Forelimb muscle (tissue), 1 donor: ENCODE results near the gene ARRDC5. TPM values are rescaled to one million over a fixed set of nuclear protein-coding genes. Genes with fewer than 3 reads are reported as not detected.
A peak's percentile ranks its signal among the peaks of the same experiment; 100 is the strongest.
"Not testable (repeated sequence)": the region's sequence is repeated elsewhere in the genome, so short reads cannot be mapped to it uniquely, and the experiment has no call there.

Experiments
- DNase-seq: peaks from one replicate; pipeline ENCODE4 v3.0.0-alpha.2; 2013; ENCODE audit warnings: low read depth
- polyA plus RNA-seq: library from polyadenylated mRNA; unstranded; fragments of 120-200 nt; gene quantifications from one replicate; pipeline ENCODE4 v1.2.1, GENCODE V29; 2013; ENCODE audit not compliant: insufficient read length

The ARRDC5 gene
- not detected for polyA plus RNA-seq

DNA sequence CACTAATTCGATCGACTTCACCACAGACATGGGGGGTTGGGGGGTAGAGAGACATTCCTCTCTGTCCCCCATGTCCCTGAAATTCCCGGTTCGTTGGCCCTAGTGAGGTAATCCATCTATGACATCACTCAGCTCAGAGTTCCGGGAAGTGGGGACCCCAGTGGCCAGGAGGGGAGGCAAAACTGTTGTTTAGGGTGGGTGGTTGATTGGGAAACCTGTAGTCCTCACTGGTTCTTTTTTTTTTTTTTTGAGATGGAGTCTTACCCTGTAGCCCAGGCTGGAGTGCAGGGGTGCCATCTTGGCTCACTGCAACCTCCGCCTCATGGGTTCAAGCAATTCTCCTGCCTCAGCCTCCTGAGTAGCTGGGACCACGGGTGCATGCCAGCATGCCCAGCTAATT is at the start of gene ARRDC5:
TSS of gene ARRDC5 (minus strand) at position 101 of the 400 bp plus-strand sequence. CDS start at position 30, 71 bp downstream.
- DNase-seq = no peak

DNA sequence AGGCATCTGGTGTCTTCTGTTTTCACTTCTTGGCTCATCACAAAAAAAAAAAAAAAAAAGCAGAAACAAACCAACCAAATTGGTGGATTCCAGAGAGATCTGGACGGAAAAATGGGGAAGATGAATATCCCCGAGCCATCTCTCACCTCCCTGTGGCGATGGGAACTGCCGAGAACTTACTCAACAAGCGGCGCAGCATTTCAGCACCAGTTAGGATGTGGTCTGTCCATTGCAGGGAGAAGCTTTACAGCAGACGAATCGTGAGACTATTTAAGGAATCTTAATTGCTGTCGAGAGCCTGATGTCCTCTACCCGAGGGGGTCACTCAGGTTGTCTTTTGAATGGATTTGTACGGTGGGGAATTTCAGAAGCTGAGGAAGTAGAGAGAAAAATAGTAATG is 49.0 kb upstream of the ARRDC5 start:
- no peak for DNase-seq

DNA sequence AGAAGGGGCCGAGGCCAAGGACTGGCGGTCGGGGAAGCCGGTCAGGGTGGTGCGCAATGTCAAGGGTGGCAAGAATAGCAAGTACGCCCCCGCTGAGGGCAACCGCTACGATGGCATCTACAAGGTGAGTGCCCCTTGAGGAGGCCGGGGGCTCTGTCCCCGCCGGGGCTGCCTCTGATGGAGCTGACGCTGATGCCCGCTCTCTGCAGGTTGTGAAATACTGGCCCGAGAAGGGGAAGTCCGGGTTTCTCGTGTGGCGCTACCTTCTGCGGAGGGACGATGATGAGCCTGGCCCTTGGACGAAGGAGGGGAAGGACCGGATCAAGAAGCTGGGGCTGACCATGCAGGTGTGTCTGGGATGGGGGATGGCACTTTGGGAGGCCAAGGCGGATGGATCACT is 48.0 kb upstream of the ARRDC5 start:
- DNase-seq = not testable (repeated sequence)

DNA sequence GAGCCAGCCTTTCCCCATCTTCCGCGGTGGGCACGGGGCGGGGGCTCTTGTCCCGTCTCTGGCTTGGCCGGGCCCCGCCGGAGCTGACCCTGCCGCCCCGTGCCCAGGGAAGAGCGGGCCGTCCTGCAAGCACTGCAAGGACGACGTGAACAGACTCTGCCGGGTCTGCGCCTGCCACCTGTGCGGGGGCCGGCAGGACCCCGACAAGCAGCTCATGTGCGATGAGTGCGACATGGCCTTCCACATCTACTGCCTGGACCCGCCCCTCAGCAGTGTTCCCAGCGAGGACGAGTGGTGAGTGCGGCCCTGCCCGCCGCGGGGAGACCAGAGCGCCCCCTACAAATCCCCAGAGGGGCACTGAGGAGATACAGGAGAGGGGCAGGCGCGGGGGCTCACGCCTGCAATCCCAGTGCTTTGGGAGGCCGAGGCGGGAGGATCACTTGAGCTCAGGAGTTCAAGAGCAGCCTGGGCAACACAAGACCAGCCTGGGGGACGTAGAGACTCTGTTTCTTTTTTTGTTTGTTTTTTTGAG is 39.0 kb upstream of the ARRDC5 start:
- DNase-seq = not testable (repeated sequence)

DNA sequence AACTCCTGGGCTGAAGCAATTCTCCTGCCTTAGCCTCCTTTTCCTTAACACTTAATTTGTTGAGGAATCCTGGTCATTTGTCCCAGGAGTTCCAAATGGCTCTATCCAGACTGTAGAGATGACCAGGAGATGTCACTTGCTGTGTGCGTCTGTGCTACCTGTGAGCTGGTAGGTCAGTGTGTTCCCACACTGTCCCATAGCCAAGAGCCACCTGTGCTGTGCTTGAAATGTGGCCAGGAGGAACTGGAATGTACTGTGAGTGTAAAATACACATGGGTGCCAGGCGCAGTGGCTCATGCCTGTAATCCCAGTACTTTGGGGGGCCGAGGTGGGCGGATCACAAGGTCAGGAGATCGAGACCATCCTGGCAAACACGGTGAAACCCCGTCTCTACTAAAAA is 36.8 kb upstream of the ARRDC5 start:
- no peak for DNase-seq

DNA sequence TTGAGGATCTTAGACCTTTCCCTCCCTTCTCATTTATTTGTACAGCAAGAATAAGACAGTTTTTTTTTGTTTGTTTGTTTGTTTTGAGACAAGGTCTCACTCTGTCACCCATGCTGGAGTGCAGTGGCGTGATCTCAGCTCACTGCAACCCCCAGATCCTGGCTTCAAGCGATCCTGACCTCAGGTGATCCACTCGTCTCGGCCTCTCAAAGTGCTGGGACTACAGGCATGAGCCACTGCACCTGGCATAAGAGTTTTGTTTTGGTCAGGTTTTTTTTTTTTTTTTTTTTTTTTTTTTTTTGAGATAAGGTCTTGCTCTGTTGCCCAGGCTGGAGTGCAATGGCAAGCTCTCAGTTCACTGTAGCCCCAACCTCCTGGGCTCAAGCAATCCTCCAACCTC is 35.8 kb upstream of the ARRDC5 start:
- DNase-seq = not testable (repeated sequence)

DNA sequence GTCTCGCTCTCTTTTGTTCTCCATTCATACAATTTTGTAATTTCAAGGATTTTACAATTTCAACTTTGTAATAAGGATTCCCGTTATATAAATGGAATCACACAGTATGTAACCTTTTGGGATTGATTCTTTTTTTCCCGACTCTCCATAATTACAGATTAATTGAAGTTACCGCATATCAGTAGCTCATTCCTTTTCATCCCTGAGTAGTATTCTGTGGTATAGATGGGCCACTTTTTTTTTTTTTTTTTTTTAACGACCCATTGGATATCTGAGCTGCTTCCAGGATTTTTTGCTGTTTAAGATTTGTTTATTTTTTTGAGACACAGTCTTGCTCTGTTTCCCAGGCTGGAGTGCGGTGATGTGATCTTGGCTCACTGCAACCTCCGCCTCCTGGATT is 34.4 kb upstream of the ARRDC5 start:
- no peak for DNase-seq

DNA sequence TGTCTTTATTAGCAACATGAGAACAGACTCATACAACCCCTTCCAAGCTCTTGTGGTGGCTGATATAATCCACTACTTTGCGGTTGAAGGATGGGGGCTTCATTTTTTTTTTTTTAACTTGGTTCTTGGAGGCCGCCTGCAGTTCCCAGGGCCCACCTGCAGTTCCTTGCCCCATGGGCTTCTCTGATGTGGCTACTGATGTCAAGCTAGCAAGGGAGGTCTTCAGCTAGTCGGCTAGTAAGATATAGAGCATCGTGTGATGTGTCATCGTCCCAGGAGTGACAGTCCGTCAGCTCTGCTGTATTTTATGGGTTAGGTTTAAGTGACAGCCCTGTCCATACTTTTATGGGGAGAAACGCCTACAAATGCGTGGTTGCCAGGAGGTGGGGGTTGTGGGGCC is 32.7 kb upstream of the ARRDC5 start:
- no peak for DNase-seq

DNA sequence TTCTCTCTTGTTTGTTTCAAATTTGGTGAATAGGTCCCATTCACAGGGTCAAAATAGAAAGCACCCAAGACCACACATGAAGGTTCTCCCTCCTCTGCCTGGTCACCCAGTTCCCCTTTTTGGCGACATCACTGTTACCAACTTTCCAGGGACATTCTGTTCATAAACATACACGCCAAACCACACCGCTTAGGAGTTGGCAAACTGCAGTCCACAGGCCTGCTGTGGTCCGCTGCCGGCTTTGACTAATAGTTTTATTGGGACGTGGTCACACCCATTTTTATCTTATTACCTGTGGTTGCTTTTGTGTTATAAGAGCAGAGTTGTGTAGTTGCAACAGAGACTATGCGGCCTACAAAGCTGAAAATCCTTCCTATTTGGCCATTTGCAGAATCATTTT is 30.8 kb upstream of the ARRDC5 start:
- DNase-seq = no peak

DNA sequence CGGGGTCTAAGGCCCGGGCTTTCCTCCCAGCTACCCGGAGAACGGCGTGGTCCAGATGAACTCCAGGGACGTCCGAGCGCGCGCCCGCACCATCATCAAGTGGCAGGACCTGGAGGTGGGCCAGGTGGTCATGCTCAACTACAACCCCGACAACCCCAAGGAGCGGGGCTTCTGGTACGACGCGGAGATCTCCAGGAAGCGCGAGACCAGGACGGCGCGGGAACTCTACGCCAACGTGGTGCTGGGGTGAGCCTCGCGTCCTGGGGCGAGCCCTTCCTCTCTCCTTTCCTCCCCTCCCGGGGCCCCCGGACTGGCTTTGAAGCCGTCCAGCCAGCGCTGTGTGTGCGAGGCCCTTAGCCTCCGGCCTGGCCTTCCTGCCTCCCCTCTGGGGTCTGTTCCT is 30.0 kb upstream of the ARRDC5 start:
- DNase-seq = no peak

DNA sequence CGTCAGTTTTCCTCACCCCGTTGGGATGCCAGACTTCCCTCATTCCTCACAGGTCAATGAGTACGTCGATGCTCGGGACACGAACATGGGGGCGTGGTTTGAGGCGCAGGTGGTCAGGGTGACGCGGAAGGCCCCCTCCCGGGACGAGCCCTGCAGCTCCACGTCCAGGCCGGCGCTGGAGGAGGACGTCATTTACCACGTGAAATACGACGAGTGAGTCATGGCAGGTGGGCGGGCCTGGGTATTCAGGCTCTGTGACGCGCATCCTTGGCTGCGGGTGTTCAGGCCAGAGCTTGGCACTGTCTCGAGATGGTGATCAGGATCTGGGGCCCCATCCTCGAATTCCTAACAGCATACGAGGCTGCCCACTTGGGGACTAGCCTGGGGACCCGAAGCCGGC is 28.0 kb upstream of the ARRDC5 start:
- no peak for DNase-seq

DNA sequence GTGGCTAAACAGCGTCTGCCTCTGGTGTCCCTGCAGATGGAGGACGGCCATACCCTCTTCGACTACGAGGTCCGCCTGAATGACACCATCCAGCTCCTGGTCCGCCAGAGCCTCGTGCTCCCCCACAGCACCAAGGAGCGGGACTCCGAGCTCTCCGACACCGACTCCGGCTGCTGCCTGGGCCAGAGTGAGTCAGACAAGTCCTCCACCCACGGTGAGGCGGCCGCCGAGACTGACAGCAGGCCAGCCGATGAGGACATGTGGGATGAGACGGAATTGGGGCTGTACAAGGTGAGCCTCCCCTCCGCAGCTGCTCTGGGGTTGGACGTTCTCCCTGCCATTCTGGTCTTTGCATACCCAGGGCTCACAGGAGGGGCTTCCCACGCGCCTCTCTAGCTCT is 26.5 kb upstream of the ARRDC5 start:
- DNase-seq = no peak

DNA sequence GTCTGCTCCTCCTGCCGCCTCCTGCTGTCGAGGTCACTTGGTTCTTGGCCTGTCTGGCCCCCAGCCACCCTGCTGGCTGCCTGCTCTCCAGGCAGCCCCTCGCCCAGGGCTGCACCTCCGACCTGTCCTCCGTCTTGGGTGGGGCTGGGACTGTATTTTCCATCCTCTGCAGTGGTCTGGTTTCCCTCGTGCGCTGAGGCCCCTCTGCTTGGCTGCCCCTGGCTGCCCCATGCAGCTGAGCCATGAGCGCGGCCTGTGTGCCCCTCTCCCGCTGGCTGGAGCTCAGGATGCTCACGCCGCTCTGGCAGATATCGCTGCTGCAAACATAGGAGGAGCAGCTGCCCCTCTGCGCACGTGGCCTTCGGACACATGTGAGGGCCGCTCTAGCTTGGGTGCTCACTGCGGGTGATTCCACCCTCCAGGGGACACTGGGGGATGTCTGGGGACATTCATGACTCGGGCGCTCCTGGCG is 20.6 kb upstream of the ARRDC5 start:
- DNase-seq = no peak

DNA sequence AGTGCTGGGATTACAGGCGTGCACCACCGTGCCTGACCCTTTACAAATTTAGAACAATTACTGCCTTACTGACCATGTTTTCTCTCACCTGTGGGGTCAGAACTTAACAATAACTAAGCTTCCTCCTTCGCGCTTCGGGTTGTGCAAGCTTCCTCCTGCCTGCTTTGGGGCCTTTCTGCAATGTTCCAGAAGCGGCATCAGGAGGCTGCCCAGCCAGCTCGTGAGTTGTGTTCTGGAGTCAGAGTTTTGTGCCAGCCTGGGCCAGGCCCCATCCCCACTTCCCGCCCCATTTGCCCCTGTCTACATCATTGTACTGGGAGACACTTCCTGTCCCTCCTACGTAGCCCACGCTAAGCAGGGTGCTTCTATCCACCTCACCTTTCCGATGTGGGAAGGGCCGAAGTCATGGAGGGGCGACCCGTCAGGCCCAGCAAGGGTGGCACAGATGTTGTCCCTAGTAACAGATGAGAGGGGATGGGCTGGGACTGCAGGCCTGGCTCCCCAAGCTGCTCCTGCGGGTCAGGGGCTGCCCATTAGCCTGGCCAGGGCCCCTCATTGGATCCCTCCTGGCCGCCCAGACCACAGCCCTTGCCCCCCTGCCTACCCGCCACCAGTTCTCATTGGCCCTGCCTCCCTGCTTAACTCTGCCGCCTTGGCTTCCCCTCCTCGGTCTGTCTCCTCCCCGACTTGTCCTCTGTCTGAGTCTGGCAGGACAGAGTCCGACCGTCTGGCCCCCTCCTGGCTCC is 20.0 kb upstream of the ARRDC5 start:
- DNase-seq = no peak

DNA sequence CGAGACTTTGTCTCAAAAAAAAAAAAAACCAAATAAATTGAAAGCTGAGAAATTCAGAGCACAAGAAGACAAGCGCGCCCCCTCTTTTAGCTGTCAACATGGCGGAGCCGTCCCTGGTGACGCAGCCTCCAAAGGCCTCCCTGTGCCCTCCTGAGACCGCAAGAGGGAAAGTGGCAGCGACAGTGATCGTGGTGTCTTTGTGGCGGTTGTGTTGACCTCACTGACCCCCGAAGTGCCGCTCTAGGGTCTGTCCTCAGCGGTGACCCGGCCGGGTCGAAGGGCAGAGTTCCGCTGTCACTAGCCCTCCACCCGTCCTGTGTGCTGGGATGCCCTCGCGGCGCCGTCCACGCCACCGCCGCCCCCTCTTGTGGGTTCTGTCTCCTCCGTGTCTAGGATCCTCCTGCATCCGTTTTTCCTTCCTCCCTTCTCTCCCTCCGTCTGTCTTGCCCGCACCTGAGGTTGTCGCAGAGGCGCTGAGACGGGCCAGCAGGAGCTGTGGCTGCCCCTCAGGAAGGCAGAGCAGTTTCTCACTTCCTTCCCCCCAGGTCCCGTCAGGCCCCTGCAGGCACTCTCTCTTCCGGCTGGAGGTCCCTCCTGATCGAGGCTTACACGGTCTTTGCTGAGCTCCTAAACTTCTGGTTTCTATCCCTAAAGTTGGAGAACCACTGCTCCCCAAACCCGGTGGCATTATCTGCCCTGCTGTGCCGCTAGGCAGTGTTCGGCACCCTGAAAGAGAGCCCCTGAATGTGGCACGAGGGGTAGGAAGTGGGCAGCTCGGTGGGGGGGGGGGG is 13.8 kb upstream of the ARRDC5 start:
- no peak for DNase-seq

DNA sequence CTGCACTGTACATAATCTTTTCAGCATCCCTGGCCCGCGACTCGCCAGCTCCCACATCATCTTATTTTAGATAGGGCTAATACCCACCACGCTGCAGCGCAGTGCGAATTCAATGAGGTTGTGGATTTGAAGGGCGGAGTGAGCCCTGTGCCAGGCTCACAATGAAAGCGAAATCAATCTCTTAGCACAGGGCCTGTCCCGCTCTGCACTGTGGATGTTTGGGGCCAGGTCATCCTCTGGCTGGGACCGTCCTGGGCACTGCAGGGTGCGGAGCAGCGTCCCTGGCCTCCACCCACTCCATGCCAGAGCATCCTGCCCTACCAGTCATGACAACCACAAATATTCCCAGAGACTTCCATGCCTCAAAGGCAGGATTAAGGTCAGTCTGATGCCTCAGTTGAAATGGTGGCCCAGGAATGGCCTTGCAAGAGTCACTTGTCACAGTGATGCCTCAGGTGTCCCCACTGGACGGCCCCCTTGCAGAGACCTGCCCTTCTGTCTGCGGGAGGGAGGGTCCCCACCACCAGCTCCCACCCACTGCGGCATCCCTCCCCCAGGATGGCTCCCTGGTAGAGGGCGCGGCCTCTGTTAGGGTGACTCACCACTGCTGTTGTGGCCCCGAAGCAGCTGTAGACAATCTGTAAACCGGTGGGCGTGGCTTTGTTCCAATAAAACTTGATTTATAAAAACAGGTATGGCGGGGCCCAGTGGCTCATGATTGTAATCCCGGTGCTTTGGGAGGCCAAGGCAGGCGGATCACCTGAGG is 12.2 kb upstream of the ARRDC5 start:
- DNase-seq = no peak

DNA sequence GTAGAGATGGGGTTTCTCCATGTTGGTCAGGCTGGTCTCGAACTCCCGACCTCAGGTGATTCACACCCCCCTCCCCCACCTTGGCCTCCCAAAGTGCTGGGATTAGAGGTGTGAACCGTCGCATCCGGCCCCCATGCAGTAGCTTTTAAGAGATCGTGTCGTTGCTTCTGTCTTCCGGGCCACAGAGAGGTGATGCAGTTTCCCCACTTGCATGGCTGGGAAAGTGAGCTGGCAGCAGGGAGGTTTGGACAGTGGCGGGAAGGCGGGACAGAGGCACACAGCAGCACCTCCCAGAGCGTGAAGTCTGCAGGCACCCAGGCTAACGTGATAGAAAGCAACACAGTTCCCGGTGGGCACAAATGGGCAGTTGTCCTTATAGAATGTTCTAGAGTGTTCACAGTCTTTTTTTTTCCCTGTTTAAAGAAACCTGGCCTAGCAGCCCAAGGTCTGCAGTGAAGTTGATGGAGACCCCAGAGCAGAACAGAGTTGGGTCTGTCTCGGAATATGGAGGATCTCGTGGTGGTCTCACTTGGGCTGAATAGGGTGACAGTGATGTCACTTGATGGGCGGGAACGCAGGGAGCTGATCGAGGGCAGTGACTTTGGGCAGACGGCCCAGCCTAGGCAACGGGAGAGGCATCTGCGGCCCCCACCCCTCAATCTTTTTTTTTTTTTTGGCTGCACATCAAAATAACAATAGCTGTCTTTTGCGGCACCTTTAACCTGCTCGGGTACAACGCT is 11.5 kb upstream of the ARRDC5 start:
- no peak for DNase-seq

DNA sequence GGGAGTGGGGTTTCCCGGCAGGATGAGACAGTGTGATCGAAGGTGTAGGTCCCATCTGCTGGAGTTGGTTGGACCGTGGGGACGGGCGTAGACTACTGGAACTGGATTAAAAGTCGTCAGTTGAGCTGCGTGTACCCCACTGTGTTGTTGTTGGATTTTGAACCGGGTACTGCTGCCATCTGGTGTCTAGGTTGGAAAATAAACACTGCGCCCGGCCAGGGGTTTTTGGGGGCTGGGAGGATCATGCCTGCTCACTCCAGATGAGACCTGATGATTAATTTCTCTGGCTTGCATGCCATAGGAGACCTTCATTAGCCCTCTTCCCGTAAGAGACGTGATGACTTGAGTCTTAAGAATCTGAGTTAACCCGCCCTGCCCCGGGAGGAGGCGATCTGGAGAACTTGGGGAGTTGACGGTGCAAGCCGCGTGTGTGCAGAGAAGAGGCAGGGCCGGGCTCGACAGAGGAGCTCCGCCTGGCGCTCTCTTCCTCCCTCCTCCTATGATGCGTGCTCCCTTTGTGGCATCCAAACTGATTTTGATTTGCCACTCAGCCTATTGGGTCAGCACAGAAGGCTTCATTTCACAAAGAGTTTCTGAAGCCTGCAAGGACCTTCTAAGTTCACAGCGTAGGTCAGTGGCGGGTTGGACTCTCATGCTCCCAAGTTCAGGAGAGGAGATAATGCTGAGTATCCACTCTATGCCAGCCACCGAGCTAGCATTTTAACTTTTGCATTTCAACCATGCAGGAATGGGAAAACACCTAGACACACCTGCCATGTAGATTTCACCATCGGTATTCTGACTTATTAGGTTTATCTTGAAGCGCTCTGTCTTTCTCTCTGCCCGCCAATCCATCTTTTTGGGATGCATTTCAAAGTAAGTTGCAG is 9.3 kb upstream of the ARRDC5 start:
- DNase-seq = peak; percentile 49

DNA sequence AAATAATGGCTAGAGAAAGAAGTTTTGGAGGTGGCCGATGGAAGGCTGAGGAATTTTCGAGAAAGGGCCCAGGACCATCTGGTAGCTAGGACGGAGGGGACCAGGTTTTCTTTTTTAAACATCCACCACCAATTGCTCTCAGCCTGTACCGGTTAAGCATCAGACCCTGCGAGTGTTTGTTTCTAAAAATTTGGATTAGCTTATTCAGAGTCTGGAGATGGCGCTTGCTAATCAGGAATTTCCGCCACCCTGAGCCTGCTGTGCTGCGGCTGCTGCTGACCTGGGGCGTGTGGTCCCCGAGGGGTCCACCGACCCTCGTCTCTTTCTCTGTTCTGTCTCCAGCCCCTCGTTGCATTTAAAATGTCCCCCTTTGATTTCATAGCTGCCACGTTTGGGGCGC is 8.6 kb upstream of the ARRDC5 start:
- DNase-seq = no peak

DNA sequence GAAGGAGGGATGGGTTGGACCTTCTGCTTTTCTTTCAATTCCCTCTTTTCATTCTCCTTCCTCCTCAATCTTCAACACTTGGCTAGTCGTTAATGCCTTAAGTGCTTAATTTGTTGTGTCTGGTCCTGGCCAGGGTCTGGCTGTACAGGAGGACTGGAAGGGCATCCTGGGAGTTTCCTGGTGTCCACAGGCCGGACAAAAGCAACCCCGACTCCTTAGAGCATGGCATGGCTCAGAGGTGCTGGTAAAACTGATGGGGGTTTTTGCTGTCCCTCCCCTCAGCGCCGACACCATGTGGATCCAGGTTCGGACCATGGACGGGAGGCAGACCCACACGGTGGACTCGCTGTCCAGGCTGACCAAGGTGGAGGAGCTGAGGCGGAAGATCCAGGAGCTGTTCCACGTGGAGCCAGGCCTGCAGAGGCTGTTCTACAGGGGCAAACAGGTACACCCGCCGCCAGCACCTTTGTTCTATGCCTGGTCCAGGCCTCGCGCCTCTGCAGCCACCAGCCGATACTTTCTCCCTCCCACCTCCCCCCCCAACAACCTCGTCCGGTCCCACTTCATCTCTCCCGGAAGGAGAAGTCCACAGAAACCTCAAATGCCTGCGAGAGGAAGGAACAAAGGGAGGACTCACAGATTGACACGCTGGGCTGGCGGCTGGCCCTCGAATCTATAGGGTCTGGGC is 8.0 kb upstream of the ARRDC5 start:
- no peak for DNase-seq
